Right lobe of liver (tissue), 6 donors: ENCODE results near the gene PRXL2A. TPM values are rescaled to one million over a fixed set of nuclear protein-coding genes. Genes with fewer than 3 reads are reported as not detected.

Source experiments
- ATAC-seq, 4 donors: fragments of 200-7000 bp; cut with Tn5 transposase; one replicate each; pipeline ENCODE4 v1.9.1; 2020; ENCODE audit warnings: mild to moderate bottlenecking in 4 of 4, moderate library complexity in 4 of 4
- DNase-seq, 3 donors: peaks; one replicate each; pipeline ENCODE4 v3.0.0-alpha.2; 2020
- H3K27ac ChIP-seq, 3 donors: fragments of 200-600 bp; one replicate each; pipeline ENCODE4 v1.8.0; 2022
- H3K27me3 ChIP-seq, 2 donors: fragments of 200-600 bp; one replicate each; pipeline ENCODE4 v1.8.0; 2022
- H3K36me3 ChIP-seq, 4 donors: fragments of 200-600 bp; sonication (generic) in 1 of 4; one replicate each; pipeline versions ENCODE4 v1.5.1 to v1.8.0; 2017 to 2022; ENCODE audit warnings: control low read depth in 1 of 4
- H3K4me1 ChIP-seq, 4 donors: fragments of 200-600 bp; sonication (generic) in 1 of 4; one replicate each; pipeline versions ENCODE4 v1.5.1 to v1.8.0; 2017 to 2022; ENCODE audit warnings: control low read depth in 1 of 4
- H3K4me3 ChIP-seq, 3 donors: fragments of 200-600 bp; one replicate each; pipeline ENCODE4 v1.8.0; 2022
- H3K9me3 ChIP-seq, 4 donors: fragments of 200-600 bp; sonication (generic) in 1 of 4; one replicate each; pipeline versions ENCODE4 v1.5.1 to v1.8.0; 2017 to 2022; ENCODE audit warnings: control low read depth in 1 of 4
- CTCF ChIP-seq, 4 donors: fragments of 200-600 bp in 3 of 4; fragments of 450-650 bp in 1 of 4; IDR thresholded peaks; one replicate each; pipeline versions ENCODE4 v1.5.1 to v1.8.0; 2016 to 2022; ENCODE audit warnings: antibody characterized with exemption in 4 of 4, mild to moderate bottlenecking in 2 of 4
- POLR2A ChIP-seq: fragments of 450-650 bp; IDR thresholded peaks from one replicate; pipeline ENCODE4 v1.6.1; 2017; ENCODE audit warnings: antibody characterized with exemption, mild to moderate bottlenecking
- WGBS: methylation state at CpG from one replicate; pipeline ENCODE4 v1.1.6; 2018; ENCODE audit warnings: low coverage, low lambda C conversion rate; ENCODE audit not compliant: insufficient coverage; ENCODE audit errors: missing lambda C conversion rate; 5-methylcytosine and 5-hydroxymethylcytosine counted together
- intact Hi-C, 2 donors: fragments of 100-400 bp; cut with DNase I; formaldehyde crosslinking; loops; one replicate each; pipeline versions ENCODE4 v1.11.2 to v1.14.1; 2022
- total RNA-seq, 6 experiments: library from RNA; depleted of rRNA in 2 of 6; stranded (reverse); fragments of >200 nt in 2 of 6; fragmentation: NEBNext Ultra II Directional in 3 of 6; extraction: Animal tissue kit (Norgen Biotek cat#: 25700) in 3 of 6; gene quantifications; one replicate each; pipeline versions ENCODE4 v1.1.0 to v1.2.4, GENCODE V29; 2016 to 2023
- donor health status: DM: no; HTN: yes; CAD: no.
- donor health status: DM: no; HTN: no; CAD: no.
- donor health status: DM: no; HTN: no; CAD: no.
- donor health status: DM: no; HTN: yes; CAD: no.
- donor health status: DM: no; HTN: yes; CAD: no.

PRXL2A gene
- total RNA-seq, 6 experiments from 2014 or later = 41.3 to 89.8 (median 80.5) TPM

- Histone ChIP-seq H3K9me3 (no peaks in the 10 kb centered on the region), H3K36me3 (no peaks in the 10 kb centered on the region), H3K4me1 (peaks cover 0 to 84% (median 23%) of the 10 kb centered on the region in 4 donors), H3K27ac (no peak overlapping the region), H3K4me3 (no peak overlapping the region), H3K27me3 (no peaks in the 10 kb centered on the region)
- intact Hi-C loops = no loop called here
- TF ChIP-seq CTCF (IDR thresholded peaks at IDR 0.05) = no peak
- no peak for TF ChIP-seq POLR2A
- WGBS = 73% methylated on average over 3 of the region's 8 CpGs
- ATAC-seq = no peak
- DNase-seq = no peak
Observed at GRCh38 chr10:80457554-80458262, 49.4 kb downstream of the PRXL2A start.

GRCh38 chr10:80458263-80458625 is 49.9 kb downstream of the PRXL2A start:
- TF ChIP-seq CTCF (IDR thresholded peaks at IDR 0.05) (no peak), POLR2A (no peak)
- no peaks in the 10 kb centered on the region for H3K27me3 ChIP-seq
- H3K4me3 ChIP-seq = no peak overlapping the region
- intact Hi-C loops = no loop called here
- peaks cover 0 to 84% (median 26%) of the 10 kb centered on the region in 4 donors for H3K4me1 ChIP-seq
- no peak for ATAC-seq
- no peak for DNase-seq
- H3K36me3 ChIP-seq = no peaks in the 10 kb centered on the region
- WGBS = 100% methylated on average over 1 of the region's 4 CpGs
- no peaks in the 10 kb centered on the region for H3K9me3 ChIP-seq
- peak overlapping the region in 1 of 3 donors; percentile 59 for H3K27ac ChIP-seq

GRCh38 chr10:80458638-80459037 is 50.3 kb downstream of the PRXL2A start:
- Histone ChIP-seq H3K4me1 (peaks cover 0 to 84% (median 28%) of the 10 kb centered on the region in 4 donors), H3K27ac (peak overlapping the region; percentile 19 to 65 (median 59)), H3K9me3 (no peaks in the 10 kb centered on the region), H3K27me3 (no peaks in the 10 kb centered on the region), H3K4me3 (no peak overlapping the region), H3K36me3 (no peaks in the 10 kb centered on the region)
- no peak for ATAC-seq
- 69% methylated on average over 6 of the region's 6 CpGs for WGBS
- no peak for DNase-seq
- intact Hi-C loops = no loop called here
- no peak for TF ChIP-seq CTCF (IDR thresholded peaks at IDR 0.05)

GRCh38 chr10:80459047-80459865 is 50.9 kb downstream of the PRXL2A start:
- Histone ChIP-seq H3K4me1 (peaks cover 0 to 87% (median 31%) of the 10 kb centered on the region in 4 donors), H3K9me3 (no peaks in the 10 kb centered on the region), H3K27me3 (no peaks in the 10 kb centered on the region), H3K4me3 (no peak overlapping the region), H3K36me3 (no peaks in the 10 kb centered on the region), H3K27ac (peak overlapping the region; percentile 19 to 65 (median 59))
- intact Hi-C loops = no loop called here
- no peak for TF ChIP-seq CTCF (IDR thresholded peaks at IDR 0.05)
- peak; percentile 35 for TF ChIP-seq POLR2A
- 38% methylated on average over 3 of the region's 9 CpGs for WGBS
- ATAC-seq (peak; percentile 1 to 6 (median 4)), DNase-seq (peak in 2 of 3 donors; percentile 59 to 70)
